HepG2 (cell line): Measurements from ENCODE around the gene CDC6. TPM values are rescaled to one million over a fixed set of nuclear protein-coding genes. Genes with fewer than 3 reads are reported as not detected.
A peak's percentile ranks its signal among the peaks of the same experiment; 100 is the strongest.

Experiments
- CHD2 ChIP-seq: IDR thresholded peaks from 2 replicates; pipeline ENCODE4 v1.6.1; 2011; ENCODE audit warnings: low read depth, low read length, improper control_type of control experiment
- ELF3 ChIP-seq: IDR thresholded peaks from 2 replicates; pipeline ENCODE4 v1.6.1; 2016; ENCODE audit warnings: missing genetic modification reagents, missing compliant biosample characterization
- ELK4 ChIP-seq: sonication (generic); formaldehyde crosslinking; IDR thresholded peaks from 2 replicates; pipeline ENCODE4 v1.9.0; 2021; ENCODE audit warnings: missing genetic modification reagents, borderline replicate concordance
- NCOA5 ChIP-seq: sonication (generic); formaldehyde crosslinking; IDR thresholded peaks from 2 replicates; pipeline ENCODE4 v1.4.0; 2020; ENCODE audit warnings: missing genetic modification reagents
- PAWR ChIP-seq: sonication (generic); formaldehyde crosslinking; IDR thresholded peaks from 2 replicates; pipeline ENCODE4 v1.4.0; 2020; ENCODE audit warnings: missing genetic modification reagents, mild to moderate bottlenecking, borderline replicate concordance
- SP2 ChIP-seq: sonication (generic); formaldehyde crosslinking; IDR thresholded peaks from 2 replicates; pipeline ENCODE4 v1.5.1; 2020; ENCODE audit warnings: mild to moderate bottlenecking, missing genetic modification reagents
- TAF15 ChIP-seq: fragments of 200-400 bp; formaldehyde crosslinking; IDR thresholded peaks from one replicate; pipeline ENCODE4 v1.6.1; 2018; ENCODE audit warnings: mild to moderate bottlenecking, low read depth, low read length; ENCODE audit not compliant: poor library complexity, severe bottlenecking
- TBX3 ChIP-seq: fragments of 450-650 bp; IDR thresholded peaks from 2 replicates; pipeline ENCODE4 v1.6.1; 2017; ENCODE audit warnings: antibody characterized with exemption, mild to moderate bottlenecking, inconsistent platforms, borderline replicate concordance
- ZBTB42 ChIP-seq: sonication (generic); formaldehyde crosslinking; IDR thresholded peaks from 2 replicates; pipeline ENCODE4 v1.5.0; 2020; ENCODE audit warnings: mild to moderate bottlenecking, missing genetic modification reagents
- ZBTB8A ChIP-seq: sonication (generic); formaldehyde crosslinking; IDR thresholded peaks from 2 replicates; pipeline ENCODE4 v1.4.0; 2020; ENCODE audit warnings: mild to moderate bottlenecking, low read depth, missing genetic modification reagents, borderline replicate concordance
- ZKSCAN1 ChIP-seq: fragments of 150-350 bp; IDR thresholded peaks from 2 replicates; pipeline ENCODE4 v1.6.1; 2014; ENCODE audit warnings: low read length
- ZNF33A ChIP-seq: sonication (generic); formaldehyde crosslinking; IDR thresholded peaks from 2 replicates; pipeline ENCODE4 v1.5.1; 2020; ENCODE audit warnings: missing genetic modification reagents, mild to moderate bottlenecking, moderate library complexity, borderline replicate concordance
- ZNF44 ChIP-seq: sonication (generic); formaldehyde crosslinking; IDR thresholded peaks from 2 replicates; pipeline ENCODE4 v1.5.1; 2020; ENCODE audit warnings: mild to moderate bottlenecking, missing genetic modification reagents
- ZNF777 ChIP-seq: sonication (generic); formaldehyde crosslinking; IDR thresholded peaks from 2 replicates; pipeline ENCODE4 v1.4.0; 2020; ENCODE audit warnings: missing genetic modification reagents
- ZUFSP ChIP-seq: sonication (generic); formaldehyde crosslinking; IDR thresholded peaks from 2 replicates; pipeline ENCODE4 v1.9.0; 2021; ENCODE audit warnings: missing genetic modification reagents, mild to moderate bottlenecking, borderline replicate concordance
- polyA plus RNA-seq, 8 experiments: library from polyadenylated mRNA; depleted of rRNA in 3 of 8; stranded (reverse) in 7 of 8; unstranded in 1 of 8; fragments of >200 nt; fragmentation: Illumina TruSeq in 4 of 8; extraction: Trizol in 4 of 8; gene quantifications; 2 replicates each; pipeline versions ENCODE4 v1.2.1 to v1.2.3, GENCODE V29; 2011 to 2016; ENCODE audit warnings: low read depth in 4 of 8, missing spikeins in 1 of 8, mixed read lengths in 1 of 8; ENCODE audit not compliant: insufficient read depth in 1 of 8
- total RNA-seq, 5 experiments: library from RNA; depleted of rRNA; stranded (reverse); fragments of >200 nt; fragmentation: Illumina TruSeq; extraction: Trizol; gene quantifications; 2 replicates each; pipeline ENCODE4 v1.2.3, GENCODE V29; 2016; ENCODE audit warnings: low read depth in 1 of 5

CDC6 gene
- total and polyA plus RNA-seq, 2 of the 13 experiments (the other 11 are each of a cell fraction or from before 2014, with no cell fraction given) = 17.4 to 114 TPM

- TF ChIP-seq TAF15 = peak; percentile 75
- TF ChIP-seq ZNF33A (CRISPR knock-in tag) = no peak
- no peak for TF ChIP-seq ZKSCAN1
- no peak for TF ChIP-seq ZUFSP (CRISPR knock-in tag)
- peak; percentile 66 for TF ChIP-seq ZNF777 (CRISPR knock-in tag)
- peak; percentile 60; the same call in 1 of the 2 replicates for TF ChIP-seq SP2
- no peak for TF ChIP-seq TBX3
- 0 out of 2 replicates have a peak, but pooled peaks have one; percentile 6 for TF ChIP-seq ZBTB42 (CRISPR knock-in tag)
- no peak for TF ChIP-seq ELK4
- no peak for TF ChIP-seq NCOA5 (CRISPR knock-in tag)
- 0 out of 2 replicates have a peak, but pooled peaks have one; percentile 37 for TF ChIP-seq ZNF44 (CRISPR knock-in tag)
- TF ChIP-seq CHD2 = no peak
- TF ChIP-seq ZBTB8A (CRISPR knock-in tag) = no peak
- TF ChIP-seq ELF3 (CRISPR knock-in tag) = peak; percentile 75; the same call in 1 of the 2 replicates
- no peak for TF ChIP-seq PAWR (CRISPR knock-in tag)
Measured at GRCh38 chr17:40340880-40341807, 53.5 kb downstream of the CDC6 start (continued).
